ENCODE data around the gene PTGES.

Gene PTGES

DNA sequence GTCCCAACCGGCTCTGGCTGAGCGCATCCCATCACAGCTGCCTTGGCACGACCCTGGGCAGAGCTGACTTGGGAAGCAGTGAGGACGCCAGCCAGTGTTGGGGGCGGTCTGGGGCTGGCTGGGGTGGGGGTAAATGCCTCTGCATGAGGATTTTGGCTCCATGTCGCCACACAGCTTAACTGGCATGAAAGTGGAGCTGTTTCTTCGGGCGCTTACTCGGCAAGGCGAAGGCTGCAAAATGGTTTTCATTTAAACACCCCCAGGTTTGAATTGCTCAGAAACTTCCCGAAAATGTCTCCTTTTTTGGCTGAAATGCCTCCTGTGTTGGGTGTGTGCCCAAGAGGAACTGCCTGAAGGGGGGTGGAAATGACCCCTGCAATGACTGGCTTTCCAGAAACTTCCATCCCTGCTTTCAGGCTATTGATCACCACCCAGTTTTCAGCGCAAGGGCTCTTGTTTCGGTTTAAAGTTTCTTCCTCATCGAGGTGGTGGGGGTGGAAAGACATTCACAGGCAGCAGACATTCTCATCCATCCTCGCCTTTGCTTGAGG, 38.3 kb downstream of the PTGES start:
- no peak for DNase-seq

DNA sequence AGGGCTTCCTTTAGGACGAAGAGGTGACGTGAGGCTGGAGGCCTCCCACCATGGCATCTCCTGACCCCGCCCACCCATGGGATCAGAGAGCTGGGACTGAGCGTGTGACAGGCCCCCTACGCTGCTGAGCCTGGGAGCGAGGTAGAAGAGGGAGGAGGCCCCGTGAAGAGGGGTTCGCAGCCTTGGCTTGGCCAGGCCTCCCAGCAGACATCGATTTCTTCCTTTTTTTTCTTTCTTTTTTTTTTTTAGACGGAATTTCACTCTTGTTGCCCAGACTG, 39.5 kb downstream of the PTGES start:
- no peak for DNase-seq

DNA sequence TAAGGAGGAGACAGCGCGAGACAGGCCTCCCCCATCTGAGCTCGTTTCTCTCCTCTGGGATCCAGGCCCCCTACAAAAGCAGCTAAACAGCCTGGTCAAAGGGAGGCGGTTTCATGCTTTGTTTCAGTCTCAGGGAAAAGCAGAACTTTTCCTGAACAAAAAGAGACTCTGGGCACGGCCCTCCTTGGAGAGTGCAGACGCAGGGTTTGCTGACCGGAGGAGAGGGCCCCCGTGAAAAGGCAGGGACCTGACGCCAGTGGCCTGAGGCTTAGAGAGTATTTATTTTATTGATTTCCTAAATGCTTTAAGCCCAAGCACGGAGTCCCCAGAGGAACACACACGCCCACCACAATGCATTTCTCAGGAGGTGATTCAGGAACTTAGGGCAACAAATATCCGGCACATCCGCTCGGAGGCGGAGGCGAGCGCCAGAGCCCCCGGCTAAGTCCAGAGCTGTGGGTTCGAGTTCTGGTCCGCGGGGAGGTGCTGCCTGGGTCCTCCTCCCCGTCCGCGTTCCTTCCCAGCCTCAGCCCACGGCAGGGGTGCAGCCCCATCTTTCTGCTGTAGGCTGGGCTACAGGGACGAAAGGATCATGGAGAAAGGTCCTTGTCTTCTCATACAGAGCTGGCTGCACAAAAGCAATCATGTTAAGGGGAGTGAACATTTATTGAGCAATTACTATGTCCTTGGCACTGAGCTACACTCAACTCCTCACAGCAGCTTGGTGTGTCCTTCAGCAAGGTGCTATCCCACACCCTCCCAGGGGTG, 40.0 kb downstream of the PTGES start:
- no peak for DNase-seq

DNA sequence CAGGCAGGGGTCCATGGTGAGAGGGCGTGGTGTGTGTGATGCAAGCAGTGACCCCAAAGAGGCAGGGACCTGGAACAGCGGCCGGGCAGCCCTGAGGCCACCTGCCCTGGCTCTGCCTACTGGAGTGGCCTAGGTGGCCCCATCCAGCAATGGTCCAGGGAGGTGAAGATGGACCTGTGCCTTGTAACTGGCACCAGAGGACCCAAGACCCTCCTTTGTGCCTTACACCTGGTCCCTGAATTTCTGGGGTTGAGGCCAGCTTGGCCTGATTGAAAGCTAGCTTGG, 42.7 kb downstream of the PTGES start:
- no peak for DNase-seq

DNA sequence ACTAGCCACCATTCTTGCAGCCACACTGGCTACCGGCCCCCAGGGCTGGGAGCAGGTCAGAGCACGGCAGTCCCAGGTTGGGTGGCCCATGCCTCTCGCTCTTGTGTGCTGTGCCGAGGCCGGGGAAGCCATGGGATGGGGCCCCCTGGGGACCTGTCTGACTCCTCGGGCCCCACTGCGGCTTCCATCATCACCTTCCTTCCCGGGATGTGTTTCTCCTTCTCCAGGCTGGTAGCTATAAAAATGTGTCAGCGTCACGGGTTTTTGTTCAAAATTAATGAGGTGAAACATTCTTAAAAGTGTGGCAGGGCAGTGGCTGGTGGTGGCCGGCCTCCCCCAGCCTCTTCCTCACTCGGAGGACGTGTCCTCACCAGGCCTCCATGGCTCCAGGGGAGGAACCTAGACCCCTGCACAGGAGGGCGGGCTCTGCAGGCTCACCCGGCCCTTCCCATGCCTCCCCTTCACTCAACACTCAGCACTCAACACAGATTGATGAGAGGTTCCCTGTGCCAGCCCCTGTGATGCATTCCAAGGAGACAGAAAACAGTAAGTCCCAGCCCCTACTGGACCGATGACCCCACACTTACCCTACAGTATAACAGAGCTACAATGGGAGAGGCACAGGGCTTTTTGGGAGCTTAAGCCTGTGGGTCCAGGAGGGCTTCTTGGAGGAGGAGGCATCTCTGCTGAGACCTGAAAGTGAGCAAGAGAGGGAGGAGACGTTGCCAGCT, 43.2 kb downstream of the PTGES start:
- DNase-seq = no peak

DNA sequence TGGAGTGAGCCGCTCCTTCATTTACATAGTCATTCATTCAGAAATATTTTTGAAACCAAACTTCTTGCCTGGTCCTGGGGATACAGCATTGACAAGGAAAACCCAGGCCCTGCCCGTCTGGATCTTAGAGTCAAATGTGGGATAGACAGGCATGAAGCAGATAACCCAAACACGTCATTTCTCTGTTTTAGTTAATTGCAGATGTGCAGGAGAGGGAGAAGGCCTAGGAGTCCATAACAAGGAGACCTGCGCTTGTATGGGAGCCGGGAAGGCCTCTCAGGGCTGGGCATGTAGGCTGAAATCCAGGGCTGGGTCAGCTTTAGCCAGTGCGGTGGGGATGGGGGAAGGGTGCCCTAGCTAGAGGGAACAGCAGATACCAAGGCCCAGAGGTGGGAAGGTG, 44.0 kb downstream of the PTGES start:
- DNase-seq = no peak

DNA sequence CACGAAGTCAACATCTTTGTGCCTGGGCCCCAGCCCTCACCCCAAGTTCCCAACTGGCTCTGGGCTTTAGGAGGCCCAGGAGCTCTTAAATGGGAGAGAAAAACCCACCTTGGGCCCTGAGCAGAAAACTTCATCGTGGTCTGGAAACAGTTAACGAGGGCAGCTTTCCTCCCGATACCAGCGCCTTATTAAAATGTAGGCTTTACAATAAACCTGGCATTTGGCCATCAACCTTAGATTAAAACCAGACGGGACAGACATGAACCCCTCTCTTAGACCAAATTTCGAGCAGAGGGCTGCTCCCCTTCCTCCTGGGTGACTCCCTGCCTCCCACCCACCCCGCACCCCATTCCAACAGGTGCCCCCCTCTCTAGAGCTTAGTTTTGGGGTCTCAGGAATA, 48.0 kb downstream of the PTGES start:
- DNase-seq = no peak

DNA sequence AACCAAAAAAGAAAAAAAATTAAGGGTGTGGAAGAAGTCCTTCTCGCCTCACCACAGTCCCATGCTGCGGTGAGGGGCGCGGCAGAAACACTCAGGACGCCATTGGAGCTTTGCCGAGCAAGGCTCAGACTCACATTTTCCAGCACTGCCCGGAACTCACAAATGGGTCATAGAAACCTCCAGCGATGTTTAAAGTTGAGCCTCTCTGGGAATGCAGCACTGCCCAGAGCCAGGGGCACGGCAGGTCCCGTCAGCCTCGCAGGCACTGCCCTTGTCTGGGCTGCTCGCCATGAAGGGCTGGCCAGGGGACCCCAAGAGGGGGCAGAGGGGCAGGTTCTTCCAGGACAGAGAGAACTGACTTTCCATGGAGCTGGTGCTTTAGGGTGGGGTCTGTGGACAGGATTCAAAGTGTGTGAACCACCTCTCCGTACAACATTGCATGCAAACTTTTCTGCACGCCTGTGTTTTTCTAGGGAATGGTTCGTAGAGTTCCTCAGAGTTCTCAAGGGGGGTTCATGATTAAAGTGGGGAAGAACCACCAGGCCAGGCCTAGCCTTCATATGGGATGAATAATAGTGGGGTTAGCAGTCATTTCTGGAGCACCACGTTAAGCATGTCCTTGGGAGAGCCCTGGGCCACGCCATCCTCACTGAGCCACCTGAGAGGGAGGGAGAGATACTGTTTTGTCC, 49.0 kb downstream of the PTGES start:
- no peak for DNase-seq

DNA sequence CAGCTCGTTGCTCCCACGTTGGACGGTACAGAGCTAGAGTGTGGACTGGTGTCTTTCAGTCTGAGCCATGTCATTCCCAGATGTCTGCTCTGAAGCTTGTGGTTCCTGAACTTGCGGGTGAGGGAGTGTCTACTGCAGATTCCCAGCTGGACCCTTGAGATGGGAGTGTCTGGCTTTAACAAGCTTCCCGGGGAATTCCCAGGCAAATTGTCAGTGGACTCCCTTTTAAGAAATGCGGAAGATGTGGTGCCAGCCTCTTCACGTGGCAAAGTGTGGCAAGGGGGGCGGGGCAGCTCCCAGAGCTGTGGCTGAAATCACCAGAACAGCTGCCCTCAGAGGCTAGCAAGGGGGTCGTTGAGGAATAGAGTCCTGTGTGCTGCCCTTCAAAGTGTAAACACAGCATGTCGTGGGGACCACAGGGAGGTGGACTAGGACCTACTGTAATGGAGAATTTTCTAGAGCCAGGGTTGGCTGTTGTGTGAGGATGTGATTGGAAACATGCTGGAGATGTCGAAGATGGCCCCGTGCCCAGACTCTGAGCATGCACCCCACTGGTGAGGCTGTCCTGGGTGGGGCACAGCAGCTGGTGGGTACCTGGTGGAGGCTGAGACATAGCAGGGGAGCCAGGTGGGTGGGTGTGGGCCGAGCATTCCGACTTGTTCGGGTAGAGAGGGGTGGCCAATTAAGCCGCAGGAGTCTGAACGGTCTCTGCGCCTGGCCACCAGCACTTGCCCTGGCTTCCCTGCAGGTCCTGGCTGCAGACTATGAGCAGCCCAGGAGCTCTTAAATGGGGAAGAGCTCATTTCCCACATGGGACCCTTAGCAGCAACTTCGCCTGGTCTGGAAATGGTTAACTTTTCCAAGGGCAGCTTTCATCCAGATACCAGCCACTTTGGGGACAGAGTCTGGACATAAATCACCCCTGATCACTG, 50.0 kb downstream of the PTGES start:
- no peak for DNase-seq

DNA sequence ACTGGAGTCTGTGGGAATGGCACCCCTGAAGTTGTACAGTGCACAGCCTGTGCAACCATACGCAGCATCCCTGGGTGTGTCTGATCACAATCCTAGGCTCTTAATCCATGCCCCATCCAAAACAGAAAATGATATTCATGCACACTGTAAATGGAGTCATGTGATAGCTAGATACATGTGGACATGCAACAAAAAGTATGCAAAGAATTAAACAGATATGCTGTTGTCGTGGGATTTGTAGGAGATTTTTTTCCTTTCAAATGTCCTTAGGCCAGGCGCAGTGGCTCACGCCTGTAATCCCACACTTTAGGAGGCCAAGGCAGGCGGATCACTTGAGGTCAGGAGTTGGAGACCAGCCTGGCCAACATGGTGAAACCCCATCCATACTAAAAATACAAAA, 51.3 kb downstream of the PTGES start:
- DNase-seq = no peak

DNA sequence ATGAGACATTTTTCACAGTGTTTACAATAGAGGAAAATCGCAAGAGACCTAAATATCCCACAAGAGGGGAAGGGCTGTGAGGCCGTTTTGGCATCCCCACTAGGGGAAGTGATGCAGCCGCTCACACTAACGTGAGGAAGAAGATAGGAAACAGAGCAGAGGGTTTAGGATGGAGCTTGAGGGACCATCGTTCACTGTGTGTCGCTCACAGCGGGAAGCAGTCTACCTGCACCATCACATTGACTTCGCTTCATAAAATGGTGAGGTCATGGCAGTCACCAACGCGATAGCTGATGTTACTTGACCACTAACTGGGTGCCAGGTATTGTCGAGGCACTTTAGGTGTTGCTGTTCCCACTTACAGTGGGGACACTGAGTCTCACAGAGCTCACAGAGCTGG, 51.8 kb downstream of the PTGES start:
- DNase-seq = no peak

DNA sequence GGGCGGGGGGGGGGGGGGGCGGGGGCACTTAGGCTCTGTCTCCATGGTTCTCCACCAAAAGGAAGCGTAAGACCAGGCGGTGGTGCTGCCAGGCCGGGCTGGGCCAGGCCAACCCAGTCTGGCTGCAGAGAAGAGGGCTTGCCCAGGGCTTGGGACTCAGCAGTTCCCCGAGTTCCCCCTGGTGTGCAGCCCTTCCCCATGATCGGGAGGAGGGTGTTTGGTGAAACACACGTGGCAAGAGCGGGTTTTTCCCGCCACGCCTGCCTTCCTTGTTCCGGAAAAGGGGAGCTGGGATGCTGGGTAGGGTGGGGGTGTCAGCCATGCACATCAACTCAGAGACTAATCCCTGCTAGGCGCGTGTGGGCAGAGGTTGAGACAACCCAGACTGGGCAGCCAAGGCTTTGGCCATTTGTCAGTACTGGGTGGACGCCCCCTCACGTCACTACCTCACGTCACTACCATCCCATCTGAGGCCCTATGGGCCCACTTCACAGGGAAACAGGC, 54.5 kb downstream of the PTGES start:
- no peak for DNase-seq

DNA sequence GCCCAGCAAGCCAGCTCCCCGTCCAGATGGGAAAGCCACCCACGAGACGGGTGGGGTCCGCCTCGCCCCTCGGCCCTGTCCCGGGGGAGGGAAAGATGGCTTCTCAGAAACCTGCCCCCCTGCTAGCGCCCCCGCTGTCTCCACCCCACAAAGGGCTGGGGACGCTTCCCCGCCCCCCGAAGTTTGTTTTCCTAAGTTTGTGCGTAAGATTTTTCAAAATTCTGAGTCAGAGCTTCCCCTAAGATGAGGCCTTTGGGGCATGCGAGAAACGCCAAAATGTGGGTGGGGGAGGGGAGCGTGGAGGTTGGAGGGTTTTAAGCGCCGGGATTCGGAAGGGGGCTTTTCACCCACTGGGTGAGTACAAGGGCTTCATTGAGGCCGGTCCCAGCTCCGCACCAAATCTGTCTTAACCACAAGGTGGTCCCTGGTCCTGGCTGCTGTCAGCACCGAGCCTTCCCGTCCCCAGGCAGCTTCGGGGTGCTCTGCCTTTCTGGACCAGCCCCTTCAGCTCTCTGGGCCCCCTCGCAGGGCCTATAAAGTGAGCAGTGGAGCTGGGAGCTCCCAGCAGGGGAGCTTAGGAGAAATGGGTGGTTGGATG, 55.1 kb downstream of the PTGES start:
- no peak for DNase-seq

DNA sequence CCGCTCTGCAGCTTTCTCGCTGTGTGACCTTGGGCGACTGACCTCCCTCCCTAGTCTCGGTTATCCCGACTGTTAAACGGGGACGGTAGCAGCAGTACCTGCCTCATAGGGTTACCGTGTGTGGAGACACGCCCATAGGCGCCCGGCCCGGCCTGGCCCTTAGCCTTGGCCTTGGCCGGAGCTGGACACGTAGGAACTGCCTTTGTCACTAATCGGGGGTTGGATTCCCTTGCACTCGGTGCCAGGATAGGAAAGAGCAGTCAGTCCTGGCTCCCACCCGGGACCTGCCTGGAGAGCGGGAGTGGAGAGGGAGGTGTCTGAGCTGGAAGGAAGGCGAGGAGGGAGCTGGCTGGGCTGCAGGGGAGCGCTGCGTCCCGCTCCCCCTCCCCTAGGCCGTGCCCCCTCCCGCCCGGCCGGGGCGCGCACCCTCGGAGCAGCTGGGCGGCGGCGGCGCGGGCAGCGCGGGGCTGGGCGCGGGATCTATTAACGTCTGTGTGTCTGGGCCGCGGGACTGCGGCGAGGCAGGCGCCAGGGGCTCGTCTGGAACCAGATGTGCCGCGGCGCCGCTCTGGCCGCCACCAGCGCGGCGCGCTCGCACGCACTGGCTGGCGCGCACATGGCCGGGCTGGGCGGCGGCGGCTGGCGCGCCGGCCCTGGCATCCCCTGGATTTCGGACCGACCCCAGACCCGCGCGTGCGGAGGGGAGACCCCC, 55.7 kb downstream of the PTGES start:
- DNase-seq = no peak

DNA sequence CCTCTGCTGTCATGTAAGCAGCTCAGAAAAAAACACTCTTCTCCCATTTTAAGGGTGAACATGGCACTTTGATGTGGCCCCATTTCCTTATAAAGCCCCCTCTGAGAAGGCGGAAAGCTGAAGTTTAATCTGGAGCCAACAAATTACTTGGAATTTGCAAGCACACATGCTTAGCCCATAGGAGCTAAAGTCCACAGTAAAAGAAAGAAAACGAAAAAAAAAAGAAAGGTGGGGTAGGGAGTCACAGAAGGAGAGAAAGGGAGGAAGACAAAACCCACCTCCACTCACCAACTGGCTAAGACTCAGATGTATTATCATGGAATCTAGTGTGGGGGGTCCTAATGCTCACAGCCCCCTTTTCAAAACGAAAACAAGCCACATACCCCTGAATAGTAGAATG, 57.0 kb downstream of the PTGES start:
- no peak for DNase-seq

DNA sequence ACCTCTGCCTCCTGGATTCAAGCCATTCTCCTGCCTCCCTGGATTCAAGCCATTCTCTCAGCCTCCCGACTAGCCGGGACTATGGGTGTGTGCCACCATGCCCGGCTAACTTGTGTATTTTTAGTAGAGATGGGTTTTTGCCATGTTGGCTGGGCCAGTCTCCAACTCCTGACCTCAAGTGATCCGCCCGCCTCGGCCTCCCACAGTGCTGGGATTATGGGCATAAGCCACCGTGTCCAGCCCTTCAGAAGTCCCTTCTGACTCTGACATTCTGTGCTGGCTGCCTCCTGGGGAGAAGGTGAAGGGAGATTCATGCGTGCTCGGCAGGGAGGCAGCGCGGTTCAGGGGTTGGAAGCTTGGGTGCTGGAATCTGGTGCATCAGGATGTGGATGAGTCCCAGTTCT, 58.6 kb downstream of the PTGES start:
- DNase-seq = no peak

DNA sequence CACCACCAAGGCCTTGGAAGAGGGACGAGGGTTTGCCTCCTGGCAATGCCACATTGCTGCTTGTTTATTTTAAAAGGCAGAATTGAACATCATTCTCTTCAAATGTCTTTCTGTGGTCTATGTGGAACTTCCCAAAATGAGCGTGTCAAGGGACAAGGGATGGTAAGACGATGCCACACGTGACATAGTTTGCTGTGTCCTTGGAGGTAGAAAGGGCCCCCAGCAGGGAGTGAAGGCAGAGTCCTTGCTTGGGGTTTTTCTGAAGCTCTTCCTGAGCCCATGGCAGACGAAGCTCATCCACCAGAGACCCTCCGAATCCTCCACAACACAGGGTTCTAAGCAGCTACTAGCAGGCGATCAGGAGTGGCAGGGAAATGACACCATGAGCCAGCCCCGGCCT, 59.1 kb downstream of the PTGES start:
- DNase-seq = no peak

DNA sequence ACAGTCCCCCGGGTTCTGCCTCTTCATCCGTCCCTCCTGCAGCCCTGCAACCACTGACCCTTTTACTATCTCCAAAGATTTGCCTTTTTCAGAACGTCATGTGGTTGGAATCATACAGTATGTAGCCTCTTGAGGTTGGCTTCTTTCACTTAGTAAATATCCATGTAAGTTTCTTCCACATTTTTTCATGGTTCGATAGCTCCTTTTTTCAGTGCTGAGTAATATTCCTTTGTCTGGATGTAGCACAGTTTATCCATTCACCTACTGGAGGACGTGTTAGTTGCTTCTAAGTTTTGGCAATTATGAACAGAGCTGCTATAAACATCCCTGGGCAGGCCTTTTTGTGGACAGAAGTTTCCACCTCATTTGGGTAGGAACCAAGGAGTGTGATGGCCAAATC, 60.3 kb downstream of the PTGES start:
- DNase-seq = no peak
